NCI-H1417 (cell line): ENCODE results near the gene GPR161.
A peak's percentile ranks its signal among the peaks of the same experiment; 100 is the strongest.

Experiments used
- DNase-seq, 3 experiments: peaks; one replicate each; lab custom pipeline; 2025; lab: John Stamatoyannopoulos, UW

The GPR161 gene

GRCh38 chr1:168105846-168106245, 30.9 kb downstream of the GPR161 start:
- DNase-seq = no peak

- no peak for DNase-seq
Measured at GRCh38 chr1:168104535-168104934, 32.2 kb downstream of the GPR161 start.

- DNase-seq = no peak
Measured at GRCh38 chr1:168102487-168102886, 34.2 kb downstream of the GPR161 start.

GRCh38 chr1:168101336-168101735, 35.4 kb downstream of the GPR161 start:
- no peak for DNase-seq

GRCh38 chr1:168100315-168101002, 36.3 kb downstream of the GPR161 start:
- no peak for DNase-seq

- no peak for DNase-seq
Measured at GRCh38 chr1:168099337-168099801, 37.4 kb downstream of the GPR161 start.

GRCh38 chr1:168098534-168099320, 38.0 kb downstream of the GPR161 start:
- DNase-seq = no peak

GRCh38 chr1:168097921-168098528, 38.7 kb downstream of the GPR161 start:
- no peak for DNase-seq

GRCh38 chr1:168096296-168097165, 40.2 kb downstream of the GPR161 start:
- no peak for DNase-seq

- no peak for DNase-seq
Measured at GRCh38 chr1:168095476-168095875, 41.3 kb downstream of the GPR161 start.

GRCh38 chr1:168093616-168094015, 43.1 kb downstream of the GPR161 start:
- no peak for DNase-seq

- peak in 2 of 3 experiments; percentile 29 to 32 for DNase-seq
Measured at GRCh38 chr1:168092566-168093355, 44.0 kb downstream of the GPR161 start.

GRCh38 chr1:168091720-168092550, 44.8 kb downstream of the GPR161 start:
- peak in 1 of 3 experiments; percentile 6 for DNase-seq

GRCh38 chr1:168091063-168091462, 45.7 kb downstream of the GPR161 start:
- DNase-seq = no peak

- no peak for DNase-seq
Measured at GRCh38 chr1:168090395-168090794, 46.3 kb downstream of the GPR161 start.

- DNase-seq = no peak
Measured at GRCh38 chr1:168089979-168090337, 46.8 kb downstream of the GPR161 start.

GRCh38 chr1:168089326-168089978, 47.3 kb downstream of the GPR161 start:
- DNase-seq = no peak

- no peak for DNase-seq
Measured at GRCh38 chr1:168088511-168089325, 48.0 kb downstream of the GPR161 start.

- DNase-seq = no peak
Measured at GRCh38 chr1:168087696-168088095, 49.0 kb downstream of the GPR161 start.
